T follicular helper cell (primary cell): ENCODE data around the gene KIT.

ENCODE experiments used
- DNase-seq: peaks from one replicate; pipeline ENCODE4 v3.0.0-alpha.2; 2020; ENCODE audit warnings: low read depth

Gene KIT

GRCh38 chr4:54703182-54703581 is 45.4 kb downstream of the KIT start:
- no peak for DNase-seq

- no peak for DNase-seq
Measured at GRCh38 chr4:54707406-54707805, 49.6 kb downstream of the KIT start.

GRCh38 chr4:54708339-54709279 is 50.9 kb downstream of the KIT start:
- DNase-seq, result no peak

- DNase-seq, result no peak
Measured at GRCh38 chr4:54709400-54709799, 51.6 kb downstream of the KIT start.

GRCh38 chr4:54712206-54712605 is 54.4 kb downstream of the KIT start:
- DNase-seq, result no peak

GRCh38 chr4:54714631-54715030 is 56.9 kb downstream of the KIT start:
- DNase-seq, result no peak

GRCh38 chr4:54716478-54717065 is 58.8 kb downstream of the KIT start:
- no peak for DNase-seq

- no peak for DNase-seq
Measured at GRCh38 chr4:54717694-54718093, 59.9 kb downstream of the KIT start.

GRCh38 chr4:54719378-54719777 is 61.6 kb downstream of the KIT start:
- no peak for DNase-seq

- DNase-seq, result no peak
Measured at GRCh38 chr4:54723220-54723619, 65.5 kb downstream of the KIT start.

- DNase-seq, result no peak
Measured at GRCh38 chr4:54723820-54724219, 66.1 kb downstream of the KIT start.

GRCh38 chr4:54726907-54727306 is 69.2 kb downstream of the KIT start:
- no peak for DNase-seq

GRCh38 chr4:54727346-54727745 is 69.6 kb downstream of the KIT start:
- DNase-seq, result no peak

- no peak for DNase-seq
Measured at GRCh38 chr4:54728368-54728767, 70.6 kb downstream of the KIT start.

GRCh38 chr4:54729256-54729655 is 71.5 kb downstream of the KIT start:
- DNase-seq, result no peak

GRCh38 chr4:54730581-54730980 is 72.8 kb downstream of the KIT start:
- no peak for DNase-seq

- no peak for DNase-seq
Measured at GRCh38 chr4:54731552-54731951, 73.8 kb downstream of the KIT start.

- no peak for DNase-seq
Measured at GRCh38 chr4:54731976-54732375, 74.2 kb downstream of the KIT start.

- DNase-seq, result no peak
Measured at GRCh38 chr4:54737421-54737820, 79.7 kb downstream of the KIT start.

- DNase-seq, result no peak
Measured at GRCh38 chr4:54741202-54741601, 83.4 kb downstream of the KIT start.

GRCh38 chr4:54742636-54743399 is 85.1 kb downstream of the KIT start:
- no peak for DNase-seq

GRCh38 chr4:54743562-54743961 is 85.8 kb downstream of the KIT start:
- DNase-seq, result no peak

- no peak for DNase-seq
Measured at GRCh38 chr4:54744487-54744886, 86.7 kb downstream of the KIT start.
